Measurements from ENCODE around the gene IL36B.
"Not testable (repeated sequence)": the region's sequence is repeated elsewhere in the genome, so short reads cannot be mapped to it uniquely, and the experiment has no call there.

IL36B gene

GRCh38 chr2:113052396-113052917, at the start of gene IL36B:
IL36B (minus strand) TSS chr2:113052867.
- DNase-seq (ENCODE audit: low spot score) = no peak

GRCh38 chr2:113102133-113102532, 49.5 kb upstream of the IL36B start:
- DNase-seq (ENCODE audit: low spot score) = no peak

- DNase-seq (ENCODE audit: low spot score) = no peak
Measured at GRCh38 chr2:113098532-113098931, 45.9 kb upstream of the IL36B start.

GRCh38 chr2:113098041-113098440, 45.4 kb upstream of the IL36B start:
- DNase-seq (ENCODE audit: low spot score) = no peak

- not testable (repeated sequence) for DNase-seq (ENCODE audit: low spot score)
Measured at GRCh38 chr2:113096842-113097618, 44.4 kb upstream of the IL36B start.

- not testable (repeated sequence) for DNase-seq (ENCODE audit: low spot score)
Measured at GRCh38 chr2:113096306-113096705, 43.6 kb upstream of the IL36B start.

- no peak for DNase-seq (ENCODE audit: low spot score)
Measured at GRCh38 chr2:113093613-113093977, 40.9 kb upstream of the IL36B start.

GRCh38 chr2:113092864-113093612, 40.4 kb upstream of the IL36B start:
- DNase-seq (ENCODE audit: low spot score) = no peak

- DNase-seq (ENCODE audit: low spot score) = no peak
Measured at GRCh38 chr2:113091231-113091896, 38.7 kb upstream of the IL36B start.

GRCh38 chr2:113089916-113090315, 37.2 kb upstream of the IL36B start:
- no peak for DNase-seq (ENCODE audit: low spot score)

- DNase-seq (ENCODE audit: low spot score) = no peak
Measured at GRCh38 chr2:113088213-113088992, 35.7 kb upstream of the IL36B start.

GRCh38 chr2:113085542-113085941, 32.9 kb upstream of the IL36B start:
- no peak for DNase-seq (ENCODE audit: low spot score)

- DNase-seq (ENCODE audit: low spot score) = no peak
Measured at GRCh38 chr2:113084249-113085000, 31.8 kb upstream of the IL36B start.

GRCh38 chr2:113083296-113083695, 30.6 kb upstream of the IL36B start:
- no peak for DNase-seq (ENCODE audit: low spot score)

GRCh38 chr2:113081488-113082210, 29.0 kb upstream of the IL36B start:
- DNase-seq (ENCODE audit: low spot score) = no peak

- peak; percentile 45 for DNase-seq (ENCODE audit: low spot score)
Measured at GRCh38 chr2:113080134-113080533, 27.5 kb upstream of the IL36B start.

- DNase-seq (ENCODE audit: low spot score) = no peak
Measured at GRCh38 chr2:113079131-113079530, 26.5 kb upstream of the IL36B start.

- DNase-seq (ENCODE audit: low spot score) = no peak
Measured at GRCh38 chr2:113078350-113078839, 25.7 kb upstream of the IL36B start.

- no peak for DNase-seq (ENCODE audit: low spot score)
Measured at GRCh38 chr2:113077921-113078320, 25.3 kb upstream of the IL36B start.

GRCh38 chr2:113076954-113077669, 24.4 kb upstream of the IL36B start:
- DNase-seq (ENCODE audit: low spot score) = no peak

Measured in AG08396 (cell line).